GM12873 (cell line): ENCODE data around the gene TGFBI.

Experiments
- TF ChIP-seq, protein P1 (sequence below): IDR thresholded peaks from 2 replicates; pipeline ENCODE4 v1.5.1; 2012; ENCODE audit warnings: low read depth, mild to moderate bottlenecking, moderate library complexity, low read length, control low read depth; ENCODE audit not compliant: insufficient read depth; ENCODE audit errors: missing control alignments

The TGFBI gene

GRCh38 chr5:136033848-136034247 lies 5.1 kb downstream of the TGFBI start:
- TF ChIP-seq, protein P1, sequence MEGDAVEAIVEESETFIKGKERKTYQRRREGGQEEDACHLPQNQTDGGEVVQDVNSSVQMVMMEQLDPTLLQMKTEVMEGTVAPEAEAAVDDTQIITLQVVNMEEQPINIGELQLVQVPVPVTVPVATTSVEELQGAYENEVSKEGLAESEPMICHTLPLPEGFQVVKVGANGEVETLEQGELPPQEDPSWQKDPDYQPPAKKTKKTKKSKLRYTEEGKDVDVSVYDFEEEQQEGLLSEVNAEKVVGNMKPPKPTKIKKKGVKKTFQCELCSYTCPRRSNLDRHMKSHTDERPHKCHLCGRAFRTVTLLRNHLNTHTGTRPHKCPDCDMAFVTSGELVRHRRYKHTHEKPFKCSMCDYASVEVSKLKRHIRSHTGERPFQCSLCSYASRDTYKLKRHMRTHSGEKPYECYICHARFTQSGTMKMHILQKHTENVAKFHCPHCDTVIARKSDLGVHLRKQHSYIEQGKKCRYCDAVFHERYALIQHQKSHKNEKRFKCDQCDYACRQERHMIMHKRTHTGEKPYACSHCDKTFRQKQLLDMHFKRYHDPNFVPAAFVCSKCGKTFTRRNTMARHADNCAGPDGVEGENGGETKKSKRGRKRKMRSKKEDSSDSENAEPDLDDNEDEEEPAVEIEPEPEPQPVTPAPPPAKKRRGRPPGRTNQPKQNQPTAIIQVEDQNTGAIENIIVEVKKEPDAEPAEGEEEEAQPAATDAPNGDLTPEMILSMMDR = no peak

DNA sequence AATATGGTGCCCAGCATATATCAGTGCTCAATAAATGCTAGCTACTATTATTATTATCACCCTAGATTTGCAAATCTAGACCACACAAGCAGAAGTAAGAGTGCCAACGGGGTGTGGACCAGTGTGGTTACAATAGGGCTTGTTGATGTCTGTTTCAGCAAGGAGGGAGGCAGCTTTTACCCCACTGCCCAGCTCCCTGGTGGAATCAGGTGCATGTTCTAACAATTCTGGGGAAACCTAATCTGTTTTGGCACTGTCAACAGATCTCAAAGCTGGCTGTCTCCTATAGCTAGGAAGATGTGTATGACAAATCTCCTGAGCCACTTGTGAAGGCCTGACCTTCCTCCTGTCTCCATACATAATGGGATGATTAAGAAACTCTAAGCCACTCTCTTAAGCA lies 5.7 kb downstream of the TGFBI start:
- TF ChIP-seq, protein P1 = no peak

DNA sequence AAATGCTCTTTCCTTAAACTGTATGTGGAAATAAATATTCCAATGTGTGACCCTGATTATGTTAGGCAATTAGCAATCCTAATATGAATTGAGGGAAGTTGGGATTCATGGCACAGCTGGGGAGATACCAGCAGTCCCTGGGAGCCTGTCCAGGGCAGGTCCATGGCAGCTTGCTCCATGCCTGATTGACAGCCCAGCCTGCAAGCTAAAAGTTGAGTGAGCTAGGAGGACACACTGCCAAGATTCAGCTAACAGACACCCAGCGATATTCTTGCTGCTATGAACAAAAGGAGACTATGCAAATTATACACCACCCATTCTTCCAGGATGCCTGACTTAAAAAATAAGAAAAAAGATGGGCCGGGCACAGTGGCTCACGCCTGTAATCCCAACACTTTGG lies 6.2 kb downstream of the TGFBI start:
- TF ChIP-seq, protein P1 = no peak

- TF ChIP-seq, protein P1 = no peak
Observed at GRCh38 chr5:136035837-136036236, 7.0 kb downstream of the TGFBI start.

DNA sequence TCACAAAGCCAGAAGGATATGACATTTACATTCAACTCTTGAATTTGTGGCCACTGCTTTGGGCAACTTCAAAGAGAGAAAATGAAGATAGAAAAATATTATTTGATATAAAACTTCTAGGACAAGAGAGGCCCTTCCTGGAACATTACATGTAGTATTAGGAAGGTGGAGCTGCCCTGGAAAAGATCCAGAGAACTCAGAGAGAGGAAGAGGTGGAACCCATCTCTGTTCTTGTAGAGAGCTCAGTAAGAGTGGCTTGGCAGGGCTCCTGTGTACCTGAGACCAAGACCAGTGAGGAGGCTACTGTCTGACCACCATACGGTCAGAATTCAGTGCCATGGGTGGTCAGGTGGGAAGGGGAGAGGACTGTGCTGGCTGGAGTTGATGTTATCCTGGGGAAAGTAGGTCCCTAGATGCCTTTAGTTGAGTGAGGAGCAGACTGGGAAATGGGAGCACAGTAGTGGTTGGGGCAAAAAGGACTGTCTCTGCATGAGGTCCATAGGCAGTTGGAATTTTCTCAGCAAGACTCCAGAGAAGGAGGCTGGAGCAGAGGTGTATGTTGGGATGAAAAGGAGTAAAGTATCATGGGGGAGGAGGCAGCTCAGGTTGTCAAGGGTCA lies 7.6 kb downstream of the TGFBI start:
- TF ChIP-seq, protein P1 = no peak

- TF ChIP-seq, protein P1 = no peak
Observed at GRCh38 chr5:136037001-136037705, 8.4 kb downstream of the TGFBI start.

- TF ChIP-seq, protein P1 = no peak
Observed at GRCh38 chr5:136038635-136039034, 9.8 kb downstream of the TGFBI start.
